ENCODE results near the gene CDK2AP2.

GRCh38 chr11:67457453-67457852 lies 50.5 kb downstream of the CDK2AP2 start:
- no peak for TF ChIP-seq CTCF (IDR thresholded peaks at IDR 0.05; ENCODE audit: low read depth, low read length)
- TF ChIP-seq EZH2phosphoT487 (IDR thresholded peaks at IDR 0.05; ENCODE audit: low read depth) = no peak
